Thyroid gland (tissue), 4 donors: ENCODE data around the gene BLVRB.

Source experiments
- CTCF ChIP-seq, 6 experiments: fragments of 200-600 bp in 3 of 6; fragments of 450-650 bp in 3 of 6; sonication (generic) in 3 of 6; IDR thresholded peaks; one replicate each; pipeline ENCODE4 v1.5.1; 2016 to 2019; ENCODE audit warnings: antibody characterized with exemption in 6 of 6, mild to moderate bottlenecking in 2 of 6, inconsistent platforms in 1 of 6, moderate library complexity in 1 of 6
- POLR2A ChIP-seq, 2 donors: fragments of 450-650 bp; IDR thresholded peaks; one replicate each; pipeline ENCODE4 v1.6.1; 2017; ENCODE audit warnings: antibody characterized with exemption in 2 of 2, mild to moderate bottlenecking in 2 of 2, moderate library complexity in 1 of 2

- TF ChIP-seq CTCF (IDR thresholded peaks at IDR 0.05) (no peak), POLR2A (IDR thresholded peaks at IDR 0.05) (no peak)
Observed at GRCh38 chr19:40449506-40449905, 16.0 kb downstream of the BLVRB start.
